Hepatocyte (in vitro differentiated cells): ENCODE data around the gene LDB2. TPM values are rescaled to one million over a fixed set of nuclear protein-coding genes. Genes with fewer than 3 reads are reported as not detected.

Experiments used
- DNase-seq: peaks from one replicate; pipeline ENCODE4 v3.0.0-alpha.2; 2016; ENCODE audit warnings: low spot score
- H2AFZ ChIP-seq: fragments of 200-600 bp; sonication (generic); 2 replicates; pipeline ENCODE4 v1.6.0; 2016; ENCODE audit warnings: antibody characterized with exemption, mild to moderate bottlenecking
- H3K27ac ChIP-seq: fragments of 200-600 bp; sonication (generic); 2 replicates; pipeline ENCODE4 v1.5.1; 2016; ENCODE audit warnings: mild to moderate bottlenecking
- H3K27me3 ChIP-seq: fragments of 200-600 bp; sonication (generic); 2 replicates; pipeline ENCODE4 v1.6.1; 2016
- H3K36me3 ChIP-seq: fragments of 200-600 bp; sonication (generic); replicated peaks from 2 replicates; pipeline ENCODE4 v1.5.1; 2016; ENCODE audit warnings: low read depth; ENCODE audit not compliant: insufficient read depth
- H3K4me1 ChIP-seq: fragments of 200-600 bp; sonication (generic); 2 replicates; pipeline ENCODE4 v1.5.1; 2016; ENCODE audit warnings: mild to moderate bottlenecking, moderate library complexity; ENCODE audit not compliant: insufficient read depth
- H3K4me2 ChIP-seq: fragments of 200-600 bp; sonication (generic); 2 replicates; pipeline ENCODE4 v1.6.0; 2016
- H3K4me3 ChIP-seq: fragments of 200-600 bp; sonication (generic); 2 replicates; pipeline ENCODE4 v1.5.1; 2016; ENCODE audit warnings: mild to moderate bottlenecking
- H3K79me2 ChIP-seq: fragments of 200-600 bp; sonication (generic); 2 replicates; pipeline ENCODE4 v1.6.0; 2017; ENCODE audit warnings: mild to moderate bottlenecking
- H3K9me2 ChIP-seq: fragments of 200-600 bp; sonication (generic); replicated peaks from 2 replicates; pipeline ENCODE4 v1.6.0; 2017; ENCODE audit warnings: mild to moderate bottlenecking; ENCODE audit not compliant: insufficient read depth
- H3K9me3 ChIP-seq: fragments of 200-600 bp; sonication (generic); 2 replicates; pipeline ENCODE4 v1.5.1; 2016; ENCODE audit warnings: low read depth, mild to moderate bottlenecking
- H4K20me1 ChIP-seq: fragments of 200-600 bp; sonication (generic); 2 replicates; pipeline ENCODE4 v1.6.0; 2016; ENCODE audit warnings: mild to moderate bottlenecking; ENCODE audit not compliant: insufficient read depth, poor library complexity, severe bottlenecking
- EZH2 ChIP-seq: fragments of 200-600 bp; sonication (generic); IDR thresholded peaks from 2 replicates; pipeline ENCODE4 v1.6.1; 2016; ENCODE audit warnings: antibody characterized with exemption, mild to moderate bottlenecking, borderline replicate concordance
- EZH2phosphoT487 ChIP-seq: fragments of 200-600 bp; sonication (generic); IDR thresholded peaks from one replicate; pipeline ENCODE4 v1.6.1; 2018; ENCODE audit warnings: antibody characterized with exemption, mild to moderate bottlenecking, low read depth, moderate library complexity; ENCODE audit not compliant: unreplicated experiment, severe bottlenecking
- WGBS: methylation state at CpG from one replicate; pipeline ENCODE4 v1.1.6; 2016; ENCODE audit warnings: low lambda C conversion rate; ENCODE audit errors: missing lambda C conversion rate; 5-methylcytosine and 5-hydroxymethylcytosine counted together
- polyA plus RNA-seq: library from polyadenylated mRNA; unstranded; fragments of >200 nt; fragmentation: Nextera tagmentation; extraction: Ambion mirVana; gene quantifications from 2 replicates; pipeline ENCODE4 v1.2.1, GENCODE V29; 2016
- total RNA-seq: library from RNA; depleted of rRNA; stranded (reverse); fragments of >200 nt; gene quantifications from 2 replicates; pipeline ENCODE4 v1.2.3, GENCODE V29; 2014
- TF ChIP-seq, protein P1 (sequence below): fragments of 200-600 bp; sonication (generic); IDR thresholded peaks from 2 replicates; pipeline ENCODE4 v1.5.1; 2016; ENCODE audit warnings: antibody characterized with exemption, mild to moderate bottlenecking; ENCODE audit not compliant: poor library complexity

The LDB2 gene
- total and polyA plus RNA-seq, 2 experiments from 2014 or later = 8.7 to 20.3 TPM

DNA sequence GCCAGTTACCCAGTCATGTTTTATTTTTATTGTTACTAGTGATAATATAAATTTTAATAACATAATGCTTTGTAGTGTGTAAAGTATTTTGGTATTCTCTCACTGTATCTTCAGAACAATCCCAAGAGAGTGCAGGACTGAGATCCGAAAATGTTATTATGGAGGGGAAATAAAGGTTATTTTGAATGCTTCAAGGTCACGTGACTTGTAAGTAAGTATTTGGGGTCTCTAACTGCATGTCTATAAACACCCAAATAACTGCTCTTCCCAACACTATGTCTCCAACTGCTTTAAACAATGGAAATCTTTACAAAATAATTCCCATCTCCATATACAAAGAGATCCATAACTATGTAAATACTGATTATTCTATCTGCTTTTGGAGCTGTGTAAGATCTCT lies 302.2 kb downstream of the LDB2 start:
- H3K9me2 ChIP-seq = no peaks in the 10 kb centered on the region
- H3K4me3 ChIP-seq = no peak overlapping the region
- H3K4me1 ChIP-seq = peaks cover 15% of the 10 kb centered on the region
- TF ChIP-seq EZH2 (no peak), EZH2phosphoT487 (no peak)
- TF ChIP-seq, protein P1, sequence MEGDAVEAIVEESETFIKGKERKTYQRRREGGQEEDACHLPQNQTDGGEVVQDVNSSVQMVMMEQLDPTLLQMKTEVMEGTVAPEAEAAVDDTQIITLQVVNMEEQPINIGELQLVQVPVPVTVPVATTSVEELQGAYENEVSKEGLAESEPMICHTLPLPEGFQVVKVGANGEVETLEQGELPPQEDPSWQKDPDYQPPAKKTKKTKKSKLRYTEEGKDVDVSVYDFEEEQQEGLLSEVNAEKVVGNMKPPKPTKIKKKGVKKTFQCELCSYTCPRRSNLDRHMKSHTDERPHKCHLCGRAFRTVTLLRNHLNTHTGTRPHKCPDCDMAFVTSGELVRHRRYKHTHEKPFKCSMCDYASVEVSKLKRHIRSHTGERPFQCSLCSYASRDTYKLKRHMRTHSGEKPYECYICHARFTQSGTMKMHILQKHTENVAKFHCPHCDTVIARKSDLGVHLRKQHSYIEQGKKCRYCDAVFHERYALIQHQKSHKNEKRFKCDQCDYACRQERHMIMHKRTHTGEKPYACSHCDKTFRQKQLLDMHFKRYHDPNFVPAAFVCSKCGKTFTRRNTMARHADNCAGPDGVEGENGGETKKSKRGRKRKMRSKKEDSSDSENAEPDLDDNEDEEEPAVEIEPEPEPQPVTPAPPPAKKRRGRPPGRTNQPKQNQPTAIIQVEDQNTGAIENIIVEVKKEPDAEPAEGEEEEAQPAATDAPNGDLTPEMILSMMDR = no peak
- no peak overlapping the region for H3K27ac ChIP-seq
- no peak overlapping the region for H3K4me2 ChIP-seq
- no peaks in the 10 kb centered on the region for H3K27me3 ChIP-seq
- H2AFZ ChIP-seq = no peak overlapping the region
- 94% methylated on average over 2 of the region's 2 CpGs for WGBS
- no peaks in the 10 kb centered on the region for H3K79me2 ChIP-seq
- H3K36me3 ChIP-seq = no peaks in the 10 kb centered on the region
- H3K9me3 ChIP-seq = no peaks in the 10 kb centered on the region
- DNase-seq = no peak
- no peaks in the 10 kb centered on the region for H4K20me1 ChIP-seq

DNA sequence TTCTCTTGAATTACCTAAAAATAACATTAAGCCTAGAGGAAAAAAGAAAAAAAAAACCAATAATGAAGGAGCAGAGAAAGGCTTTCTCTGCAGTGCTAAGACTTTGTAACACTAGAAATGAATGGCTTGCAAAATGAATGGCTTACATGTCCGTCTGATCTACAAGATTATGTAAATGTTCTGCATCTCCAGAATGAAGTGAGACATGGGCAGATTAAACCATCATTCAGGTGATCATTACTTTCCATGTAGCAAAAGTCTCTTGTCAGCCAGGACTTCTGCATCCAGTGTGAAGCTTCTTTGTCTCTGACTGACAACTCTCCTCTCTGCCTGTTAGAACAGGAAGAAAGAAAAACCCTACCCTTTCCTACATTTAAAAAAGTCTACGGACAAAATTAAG lies 304.3 kb downstream of the LDB2 start:
- Histone ChIP-seq H3K27me3 (no peaks in the 10 kb centered on the region), H2AFZ (no peak overlapping the region), H3K4me1 (peaks cover 15% of the 10 kb centered on the region), H3K36me3 (no peaks in the 10 kb centered on the region), H3K4me2 (no peak overlapping the region), H3K79me2 (no peaks in the 10 kb centered on the region), H3K9me3 (no peaks in the 10 kb centered on the region), H4K20me1 (no peaks in the 10 kb centered on the region), H3K9me2 (no peaks in the 10 kb centered on the region), H3K27ac (no peak overlapping the region), H3K4me3 (no peak overlapping the region)
- no peak for DNase-seq
- WGBS = 85% methylated on average over 2 of the region's 2 CpGs
- TF ChIP-seq EZH2 (no peak), EZH2phosphoT487 (no peak)
- TF ChIP-seq, protein P1 = no peak

DNA sequence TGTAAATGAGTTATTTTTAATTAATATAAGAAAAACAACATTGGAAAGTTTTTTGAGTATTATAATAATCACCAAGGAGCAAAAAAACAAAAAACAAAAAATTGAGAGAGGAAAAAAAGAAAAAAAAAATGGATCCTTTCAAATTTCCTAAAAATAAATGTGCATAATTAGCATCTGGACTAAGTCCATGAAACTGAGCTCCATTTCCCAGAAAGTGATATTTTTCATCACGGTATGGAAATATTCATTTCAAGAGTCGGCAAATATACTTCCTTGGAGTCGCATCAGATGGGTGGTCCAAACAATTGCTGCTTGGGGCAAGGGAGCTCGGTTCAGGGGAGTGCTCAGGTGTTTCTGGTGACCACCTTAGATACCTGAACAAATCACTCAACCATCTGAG lies 305.1 kb downstream of the LDB2 start:
- H3K9me2 ChIP-seq = no peaks in the 10 kb centered on the region
- TF ChIP-seq EZH2 (no peak), EZH2phosphoT487 (no peak)
- TF ChIP-seq, protein P1 = no peak
- H3K27me3 ChIP-seq = no peaks in the 10 kb centered on the region
- 74% methylated on average over 4 of the region's 4 CpGs for WGBS
- H3K4me2 ChIP-seq = no peak overlapping the region
- H3K36me3 ChIP-seq = no peaks in the 10 kb centered on the region
- no peaks in the 10 kb centered on the region for H4K20me1 ChIP-seq
- DNase-seq = no peak
- H2AFZ ChIP-seq = no peak overlapping the region
- H3K9me3 ChIP-seq = no peaks in the 10 kb centered on the region
- H3K4me1 ChIP-seq = peaks cover 13% of the 10 kb centered on the region
- H3K27ac ChIP-seq = no peak overlapping the region
- no peak overlapping the region for H3K4me3 ChIP-seq
- no peaks in the 10 kb centered on the region for H3K79me2 ChIP-seq

DNA sequence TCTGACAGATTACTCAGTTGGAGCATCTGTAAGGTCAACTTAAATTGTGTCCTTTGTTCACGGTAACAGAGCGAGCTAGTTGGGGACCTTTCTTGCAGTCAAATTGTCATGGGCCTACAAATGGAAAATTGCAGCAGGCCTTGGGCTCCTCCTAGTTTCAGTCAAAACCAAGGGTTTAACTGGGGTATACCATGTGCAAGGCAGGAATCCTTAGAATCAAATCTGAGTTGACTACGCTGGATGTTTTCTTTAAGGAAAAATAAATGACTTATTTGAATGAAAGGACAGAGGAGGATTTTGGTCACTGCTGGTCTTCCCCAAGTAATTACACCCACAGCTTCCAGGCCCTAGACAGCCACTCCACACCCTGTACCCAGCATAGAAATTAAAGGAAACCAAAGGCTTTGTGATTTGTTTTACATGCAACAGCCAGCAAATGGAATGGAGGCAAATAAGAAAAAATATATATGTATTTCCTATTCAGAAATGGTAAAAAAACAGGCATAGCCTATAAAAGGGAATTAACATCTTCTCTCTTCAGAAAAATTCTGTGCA lies 307.1 kb downstream of the LDB2 start:
- Histone ChIP-seq H3K27ac (no peak overlapping the region), H3K9me3 (no peaks in the 10 kb centered on the region), H3K9me2 (no peaks in the 10 kb centered on the region), H3K4me3 (no peak overlapping the region), H3K4me1 (peaks cover 6% of the 10 kb centered on the region), H3K27me3 (no peaks in the 10 kb centered on the region), H2AFZ (no peak overlapping the region), H3K36me3 (no peaks in the 10 kb centered on the region), H3K79me2 (no peaks in the 10 kb centered on the region), H4K20me1 (no peaks in the 10 kb centered on the region), H3K4me2 (no peak overlapping the region)
- DNase-seq = no peak
- 98% methylated on average over 3 of the region's 3 CpGs for WGBS
- TF ChIP-seq EZH2 (no peak), EZH2phosphoT487 (no peak)
- TF ChIP-seq, protein P1 = no peak
